ENCODE data around the gene PHLDA1. TPM values are rescaled to one million over a fixed set of nuclear protein-coding genes. Genes with fewer than 3 reads are reported as not detected.

Gene PHLDA1
- total RNA-seq, 1 experiment from 2014 or later: 4.9 TPM

DNA sequence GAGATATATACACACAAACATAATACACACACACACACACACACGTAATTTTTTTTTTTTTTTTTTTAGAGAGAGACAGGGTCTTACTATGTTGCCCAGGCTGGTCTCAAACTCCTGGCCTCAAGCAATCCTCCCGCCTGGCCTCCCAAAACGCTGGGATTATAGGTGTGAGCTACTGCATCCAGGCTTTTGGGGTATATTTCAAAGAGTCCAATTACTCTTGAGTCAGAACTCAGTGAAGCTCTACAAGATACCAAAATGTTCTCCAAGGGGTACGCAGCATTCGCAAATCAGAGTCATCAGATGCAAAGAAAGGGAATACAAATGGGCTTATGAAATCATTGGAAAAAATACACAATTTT, 54.0 kb downstream of the PHLDA1 start:
- Histone ChIP-seq H3K4me1 (ENCODE audit: insufficient read depth, low read length, poor library complexity, severe bottlenecking) (peaks cover 43% of the 10 kb centered on the region), H3K27ac (ENCODE audit: low read depth, low read length, poor library complexity, severe bottlenecking) (peak overlapping the region; percentile 85), H3K27me3 (replicated peaks; ENCODE audit: insufficient read depth, low read depth, low read length, poor library complexity) (no peaks in the 10 kb centered on the region), H3K4me3 (ENCODE audit: low read depth, low read length, poor library complexity, severe bottlenecking) (no peak overlapping the region), H3K36me3 (ENCODE audit: insufficient read depth, low read length, poor library complexity, severe bottlenecking) (no peaks in the 10 kb centered on the region), H3K9me3 (ENCODE audit: low read depth, low read length, poor library complexity, severe bottlenecking) (no peaks in the 10 kb centered on the region)
- intact Hi-C loops (cut with micrococcal nuclease; ENCODE audit: unreplicated experiment): loop anchor here (5.0 kb wide), 2 partner anchors 35 to 45 kb away; no protein-coding TSS in a partner anchor
- no peak for TF ChIP-seq EZH2 (IDR thresholded peaks at IDR 0.05; ENCODE audit: borderline replicate concordance, low read depth, low read length, poor library complexity, severe bottlenecking)
- TF ChIP-seq, protein P1, sequence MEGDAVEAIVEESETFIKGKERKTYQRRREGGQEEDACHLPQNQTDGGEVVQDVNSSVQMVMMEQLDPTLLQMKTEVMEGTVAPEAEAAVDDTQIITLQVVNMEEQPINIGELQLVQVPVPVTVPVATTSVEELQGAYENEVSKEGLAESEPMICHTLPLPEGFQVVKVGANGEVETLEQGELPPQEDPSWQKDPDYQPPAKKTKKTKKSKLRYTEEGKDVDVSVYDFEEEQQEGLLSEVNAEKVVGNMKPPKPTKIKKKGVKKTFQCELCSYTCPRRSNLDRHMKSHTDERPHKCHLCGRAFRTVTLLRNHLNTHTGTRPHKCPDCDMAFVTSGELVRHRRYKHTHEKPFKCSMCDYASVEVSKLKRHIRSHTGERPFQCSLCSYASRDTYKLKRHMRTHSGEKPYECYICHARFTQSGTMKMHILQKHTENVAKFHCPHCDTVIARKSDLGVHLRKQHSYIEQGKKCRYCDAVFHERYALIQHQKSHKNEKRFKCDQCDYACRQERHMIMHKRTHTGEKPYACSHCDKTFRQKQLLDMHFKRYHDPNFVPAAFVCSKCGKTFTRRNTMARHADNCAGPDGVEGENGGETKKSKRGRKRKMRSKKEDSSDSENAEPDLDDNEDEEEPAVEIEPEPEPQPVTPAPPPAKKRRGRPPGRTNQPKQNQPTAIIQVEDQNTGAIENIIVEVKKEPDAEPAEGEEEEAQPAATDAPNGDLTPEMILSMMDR (conservative IDR thresholded peaks at IDR 0.05; ENCODE audit: low read depth, low read length): no peak
- ChIA-PET POLR2A (ENCODE audit: low non-redundant PET) (interaction anchor here (0.6 kb wide), 1 partner anchor 11 kb away, joined by 17 read pairs; no protein-coding TSS in a partner anchor), CTCF (interaction anchor here (0.6 kb wide), 2 partner anchors 25 to 55 kb away, joined by 4 to 5 read pairs; no protein-coding TSS in a partner anchor)
- DNase-seq (ENCODE audit: low spot score): no peak
- BruUV-seq (replicated peaks): no TSS peak

DNA sequence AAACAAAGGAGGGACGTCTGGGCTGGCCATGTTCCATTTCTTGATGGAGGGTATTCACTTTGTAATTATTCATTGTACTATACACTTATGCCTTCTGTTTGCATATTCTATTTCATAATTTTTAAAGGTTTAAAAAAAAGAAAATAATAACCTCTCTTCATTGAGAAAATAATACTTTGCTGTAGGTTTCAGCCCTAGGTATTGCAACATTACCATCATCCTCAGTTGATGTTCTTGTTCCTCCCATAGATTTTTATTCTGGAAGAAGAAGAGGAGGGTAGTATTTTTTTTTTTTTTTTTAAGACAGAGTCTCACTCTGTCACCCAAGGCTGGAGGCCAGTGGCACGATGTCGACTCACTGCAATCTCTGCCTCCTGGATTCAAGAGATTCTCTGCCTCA, 54.7 kb downstream of the PHLDA1 start:
- intact Hi-C loops (cut with micrococcal nuclease; ENCODE audit: unreplicated experiment): loop anchor here (5.0 kb wide), 2 partner anchors 35 to 45 kb away; no protein-coding TSS in a partner anchor
- CTCF ChIA-PET: no interaction called here

DNA sequence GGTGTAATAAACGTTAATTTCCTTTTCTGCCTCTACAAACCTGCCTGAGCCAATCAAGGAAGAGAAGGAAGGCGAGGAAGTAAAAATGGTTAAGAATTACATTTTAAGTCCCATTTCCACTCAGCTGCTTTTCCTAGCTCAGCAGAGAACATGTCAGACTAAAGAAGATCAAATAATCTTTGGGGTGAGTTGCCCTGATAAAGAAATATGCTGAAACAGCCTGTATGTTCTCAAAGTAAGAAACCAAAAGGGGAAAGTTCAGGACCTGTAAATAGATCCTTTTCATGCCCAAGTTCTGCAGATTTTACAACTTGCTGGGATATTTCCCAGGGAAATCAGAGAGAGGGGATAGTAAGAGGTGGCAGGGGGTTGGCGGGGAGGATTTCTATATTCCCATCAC, 55.5 kb downstream of the PHLDA1 start:
- DNase-seq (ENCODE audit: low spot score): no peak
- H3K27ac ChIP-seq (ENCODE audit: low read depth, low read length, poor library complexity, severe bottlenecking): peak overlapping the region; percentile 21
- BruUV-seq (replicated peaks): no TSS peak
- intact Hi-C loops (cut with micrococcal nuclease; ENCODE audit: unreplicated experiment): loop anchor here (5.0 kb wide), 2 partner anchors 34 to 46 kb away; no protein-coding TSS in a partner anchor
- H3K27me3 ChIP-seq (replicated peaks; ENCODE audit: insufficient read depth, low read depth, low read length, poor library complexity): no peaks in the 10 kb centered on the region
- ChIA-PET CTCF (no interaction called here), POLR2A (ENCODE audit: low non-redundant PET) (no interaction called here)
- H3K4me1 ChIP-seq (ENCODE audit: insufficient read depth, low read length, poor library complexity, severe bottlenecking): peaks cover 43% of the 10 kb centered on the region
- no peaks in the 10 kb centered on the region for H3K9me3 ChIP-seq (ENCODE audit: low read depth, low read length, poor library complexity, severe bottlenecking)
- H3K4me3 ChIP-seq (ENCODE audit: low read depth, low read length, poor library complexity, severe bottlenecking): no peak overlapping the region
- no peaks in the 10 kb centered on the region for H3K36me3 ChIP-seq (ENCODE audit: insufficient read depth, low read length, poor library complexity, severe bottlenecking)
- TF ChIP-seq, protein P1 (conservative IDR thresholded peaks at IDR 0.05; ENCODE audit: low read depth, low read length): no peak
- TF ChIP-seq EZH2 (IDR thresholded peaks at IDR 0.05; ENCODE audit: borderline replicate concordance, low read depth, low read length, poor library complexity, severe bottlenecking): no peak

More for the DNA sequence above, 54.7 kb downstream of the PHLDA1 start:
- no peak overlapping the region for H3K4me3 ChIP-seq (ENCODE audit: low read depth, low read length, poor library complexity, severe bottlenecking)
- TF ChIP-seq, protein P1 (conservative IDR thresholded peaks at IDR 0.05; ENCODE audit: low read depth, low read length): no peak
- no peak for TF ChIP-seq EZH2 (IDR thresholded peaks at IDR 0.05; ENCODE audit: borderline replicate concordance, low read depth, low read length, poor library complexity, severe bottlenecking)
- no peak for DNase-seq (ENCODE audit: low spot score)
- peaks cover 43% of the 10 kb centered on the region for H3K4me1 ChIP-seq (ENCODE audit: insufficient read depth, low read length, poor library complexity, severe bottlenecking)
- BruUV-seq (replicated peaks): no TSS peak
- POLR2A ChIA-PET (ENCODE audit: low non-redundant PET): no interaction called here
- H3K27ac ChIP-seq (ENCODE audit: low read depth, low read length, poor library complexity, severe bottlenecking): peak overlapping the region; percentile 85
- no peaks in the 10 kb centered on the region for H3K9me3 ChIP-seq (ENCODE audit: low read depth, low read length, poor library complexity, severe bottlenecking)
- no peaks in the 10 kb centered on the region for H3K27me3 ChIP-seq (replicated peaks; ENCODE audit: insufficient read depth, low read depth, low read length, poor library complexity)
- H3K36me3 ChIP-seq (ENCODE audit: insufficient read depth, low read length, poor library complexity, severe bottlenecking): no peaks in the 10 kb centered on the region
